NCI-H345 (cell line): Measurements from ENCODE around the gene ADGB.
"Not testable (repeated sequence)": the region's sequence is repeated elsewhere in the genome, so short reads cannot be mapped to it uniquely, and the experiment has no call there.

Experiments
- DNase-seq: peaks from one replicate; lab custom pipeline; 2025; lab: John Stamatoyannopoulos, UW

ADGB gene

GRCh38 chr6:146598772-146599405 is at the start of gene ADGB:
ADGB (plus strand) TSS chr6:146598972; CDS start chr6:146599041, 69 bp downstream.
- DNase-seq: peak; percentile 19

GRCh38 chr6:146550911-146551310 is 47.9 kb upstream of the ADGB start:
- no peak for DNase-seq

GRCh38 chr6:146551545-146551944 is 47.2 kb upstream of the ADGB start:
- no peak for DNase-seq

DNA sequence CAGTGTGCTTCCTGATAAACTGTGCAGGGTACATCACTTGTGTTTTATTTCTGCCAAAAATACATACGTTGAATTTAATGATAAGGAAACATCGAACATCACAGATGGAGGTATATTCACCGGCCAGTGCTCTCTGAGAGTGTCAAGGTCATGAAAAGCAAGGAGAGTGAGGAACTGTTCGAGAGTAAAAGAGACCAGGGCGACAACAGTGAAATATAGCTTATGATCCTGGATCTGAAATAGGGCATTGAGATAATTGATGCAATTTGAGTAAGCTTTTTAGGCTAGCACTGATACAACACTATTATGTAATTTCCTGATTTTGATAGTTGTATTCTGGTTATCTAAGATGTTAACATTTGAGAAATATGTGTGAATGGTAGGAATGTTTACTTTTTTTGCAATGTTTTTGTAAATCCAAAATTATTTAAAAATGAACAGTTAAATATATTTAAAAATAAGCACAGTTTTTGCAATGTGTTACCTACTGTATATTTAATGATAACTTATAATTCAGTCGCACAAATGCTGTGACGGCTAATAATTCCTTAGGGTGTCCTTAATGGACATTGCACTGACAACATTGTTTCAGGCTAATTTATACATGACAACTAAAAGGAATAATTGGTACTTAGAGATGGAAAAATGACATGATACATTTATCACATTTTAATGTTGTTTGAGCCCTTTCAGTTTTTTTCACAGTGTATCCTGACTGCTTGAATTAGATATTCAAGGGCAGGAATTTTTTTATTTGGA is 45.2 kb upstream of the ADGB start:
- no peak for DNase-seq

DNA sequence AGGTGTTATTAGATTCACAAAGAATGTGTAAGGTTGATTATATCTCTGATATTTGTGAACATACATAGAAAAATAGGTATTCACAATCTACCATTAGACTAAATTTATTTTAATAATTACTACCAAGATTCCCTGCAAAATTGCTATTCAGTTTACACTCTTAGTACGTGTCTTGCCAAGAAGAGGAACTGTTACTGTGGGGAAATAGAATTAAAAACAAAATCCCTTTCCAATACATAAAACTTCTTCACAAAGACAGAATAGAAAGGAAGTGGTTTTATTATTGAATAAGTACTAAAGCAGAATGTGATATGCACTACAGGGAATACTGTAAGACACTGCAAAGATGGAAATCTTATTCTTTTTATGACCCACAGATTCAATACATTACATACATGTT is 38.2 kb upstream of the ADGB start:
- no peak for DNase-seq

GRCh38 chr6:146566661-146567060 is 32.1 kb upstream of the ADGB start:
- DNase-seq: not testable (repeated sequence)

DNA sequence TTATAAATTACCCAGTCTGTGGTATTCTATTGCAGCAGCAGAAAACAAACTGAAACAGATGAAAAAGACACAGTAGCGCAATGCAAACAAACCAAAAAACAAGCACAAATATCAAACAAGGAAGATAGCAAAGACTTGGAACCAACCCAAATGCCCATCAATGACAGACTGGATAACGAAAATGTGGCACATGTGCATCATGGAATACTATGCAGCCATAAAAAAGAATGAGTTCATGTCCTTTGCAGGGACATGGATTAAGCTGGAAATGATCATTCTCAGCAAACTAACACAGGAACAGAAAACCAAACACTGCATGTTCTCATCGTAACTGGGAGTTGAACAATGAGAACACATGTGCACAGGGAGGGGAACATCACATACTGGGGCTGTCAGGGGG is 30.2 kb upstream of the ADGB start:
- not testable (repeated sequence) for DNase-seq

- DNase-seq: no peak
Observed at GRCh38 chr6:146574211-146574610, 24.6 kb upstream of the ADGB start.

GRCh38 chr6:146578054-146578453 is 20.7 kb upstream of the ADGB start:
- DNase-seq: no peak

- DNase-seq: no peak
Observed at GRCh38 chr6:146581968-146582367, 16.8 kb upstream of the ADGB start.

GRCh38 chr6:146582857-146583256 is 15.9 kb upstream of the ADGB start:
- DNase-seq: no peak

- no peak for DNase-seq
Observed at GRCh38 chr6:146583966-146584365, 14.8 kb upstream of the ADGB start.

GRCh38 chr6:146587459-146587858 is 11.3 kb upstream of the ADGB start:
- no peak for DNase-seq

- DNase-seq: no peak
Observed at GRCh38 chr6:146590492-146590891, 8.3 kb upstream of the ADGB start.

GRCh38 chr6:146592451-146592850 is 6.3 kb upstream of the ADGB start:
- DNase-seq: no peak

- DNase-seq: no peak
Observed at GRCh38 chr6:146593986-146594385, 4.8 kb upstream of the ADGB start.

DNA sequence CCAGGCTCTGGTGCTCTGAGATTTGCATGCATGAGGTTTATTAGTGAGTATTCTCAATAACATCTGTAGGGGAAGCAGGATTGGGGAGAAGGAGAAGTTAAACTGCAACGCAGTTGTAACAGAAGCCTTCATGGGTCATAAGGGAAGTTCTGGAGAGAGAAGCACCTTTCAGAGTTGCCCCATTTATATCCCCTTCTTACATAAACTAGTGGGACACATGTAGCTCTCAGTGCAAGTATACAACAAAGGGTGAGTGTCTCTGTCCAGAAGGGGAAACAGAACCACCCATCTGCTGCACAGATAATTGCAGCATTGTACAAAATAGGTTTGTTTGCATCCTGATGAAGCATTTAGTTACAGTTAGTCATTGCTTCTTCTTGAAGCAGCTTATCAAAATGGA is 4.3 kb upstream of the ADGB start:
- no peak for DNase-seq

DNA sequence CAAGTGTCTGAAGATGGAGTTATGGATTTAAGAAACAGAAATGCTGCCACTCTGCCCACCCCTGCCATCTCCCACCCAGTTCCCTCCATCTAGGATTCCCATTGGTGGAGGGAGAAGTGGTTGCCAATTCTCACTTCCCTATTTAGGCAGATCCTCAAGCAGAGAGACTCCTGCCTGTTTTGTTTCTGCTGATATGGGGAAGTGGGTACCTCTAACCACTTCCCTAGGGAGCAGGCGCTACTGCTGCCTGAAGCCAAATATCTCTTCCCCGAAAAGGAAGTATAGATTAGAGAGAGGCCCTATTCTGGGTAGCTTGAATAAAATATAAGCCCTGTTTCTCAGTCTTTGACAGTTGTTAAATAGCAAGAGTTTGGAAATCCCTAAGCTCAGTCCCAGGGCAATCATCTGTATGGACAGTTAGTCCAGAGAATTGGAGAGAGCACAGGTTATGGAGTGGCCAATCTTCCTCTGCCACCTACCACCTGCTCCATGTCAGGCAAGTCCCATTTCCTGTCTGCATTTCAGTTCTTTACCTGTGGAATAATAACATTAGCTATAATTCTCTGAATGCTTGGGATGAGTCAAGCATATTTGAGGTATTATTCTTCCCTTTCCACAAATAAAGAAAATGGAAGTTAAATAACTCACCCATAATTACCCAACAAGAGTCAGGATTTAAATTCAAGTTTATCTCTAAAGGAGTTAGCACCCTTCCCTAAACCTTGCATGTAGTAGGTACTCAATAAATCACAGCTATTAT is 2.6 kb upstream of the ADGB start:
- no peak for DNase-seq

DNA sequence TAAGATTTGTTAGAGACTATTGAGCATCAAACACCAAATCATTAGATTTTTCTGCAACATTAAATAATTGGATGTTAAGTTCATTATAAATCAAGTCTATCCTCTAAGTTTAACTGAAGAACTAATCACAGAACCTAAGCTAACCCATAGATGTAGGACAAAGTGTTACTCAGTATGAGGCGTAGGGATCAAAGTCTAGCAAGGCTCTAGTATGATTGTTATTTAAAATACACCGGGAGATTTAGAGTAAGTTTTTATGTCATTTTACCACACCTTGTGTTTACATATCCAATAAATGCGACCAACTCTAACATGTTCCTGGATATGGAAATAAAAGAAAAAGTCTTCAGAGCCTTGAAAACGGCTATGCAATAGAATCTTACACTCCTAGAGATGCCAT is 2.6 kb downstream of the ADGB start:
- DNase-seq: no peak

- no peak for DNase-seq
Observed at GRCh38 chr6:146602526-146602925, 3.8 kb downstream of the ADGB start.

DNA sequence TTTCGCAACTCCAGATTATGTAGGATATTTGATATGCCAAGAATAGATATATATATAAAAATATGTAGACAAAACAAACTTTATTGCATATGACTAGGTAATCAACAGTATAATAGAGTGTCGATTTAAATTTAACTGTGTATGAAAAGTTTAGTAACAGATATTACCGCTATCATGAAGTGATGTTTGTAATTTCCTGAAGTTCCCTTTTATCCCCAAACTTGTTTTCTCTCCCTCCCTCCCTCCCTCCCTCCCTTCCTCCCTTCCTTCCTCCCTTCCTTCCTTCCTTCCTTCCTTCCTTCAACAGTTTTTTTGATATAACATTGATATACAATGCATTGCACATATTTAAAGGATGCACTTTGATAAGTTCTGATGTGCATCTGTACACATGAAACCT is 15.2 kb downstream of the ADGB start:
- no peak for DNase-seq

DNA sequence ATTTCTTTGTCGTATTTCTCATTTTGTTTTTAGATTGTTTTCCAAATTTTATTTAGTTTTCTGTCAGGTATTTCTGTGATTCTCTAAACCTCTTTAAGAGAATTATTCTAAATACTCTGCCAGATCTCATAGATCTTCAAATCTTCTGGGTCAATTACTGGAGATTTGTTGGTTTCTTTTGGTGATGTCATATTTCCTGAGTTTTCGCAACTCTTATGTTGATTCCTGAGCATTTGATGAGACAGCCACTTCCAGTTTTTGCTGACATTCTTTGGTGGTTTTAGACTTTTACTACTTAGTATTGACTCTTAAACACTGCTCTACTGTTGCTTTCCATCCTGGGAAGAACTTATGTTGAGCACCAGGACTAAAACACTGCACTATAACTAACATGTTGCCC is 21.9 kb downstream of the ADGB start:
- DNase-seq: no peak

DNA sequence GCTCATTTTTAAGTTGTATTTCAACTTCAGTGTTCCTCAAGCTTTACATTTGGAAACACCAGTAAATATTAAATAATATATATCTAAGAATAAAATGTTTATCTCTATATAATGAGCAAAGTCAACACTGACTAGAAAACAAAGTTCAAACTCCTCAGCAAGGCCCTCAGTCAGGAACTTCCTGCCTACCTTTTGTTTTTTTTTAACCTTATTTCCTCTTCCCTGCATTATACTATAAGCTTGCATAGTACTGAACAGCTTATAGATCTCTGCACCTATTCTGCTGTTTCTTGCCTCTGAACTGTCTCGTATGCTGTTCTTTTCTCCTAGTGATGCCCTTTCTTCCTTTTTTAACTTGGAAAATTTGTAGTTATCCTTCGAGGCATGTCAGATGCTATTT is 29.6 kb downstream of the ADGB start:
- DNase-seq: no peak
